HepG2 (cell line): ENCODE data around the gene SND1. TPM values are rescaled to one million over a fixed set of nuclear protein-coding genes. Genes with fewer than 3 reads are reported as not detected.

Experiments
- ATAC-seq: fragments of 200-7000 bp; cut with Tn5 transposase; 3 replicates; pipeline ENCODE4 v1.9.1; 2020; ENCODE audit warnings: mild to moderate bottlenecking, moderate library complexity
- BruUV-seq: library from RNA; stranded (reverse); fragments of 400-500 nt; replicated peaks from 2 replicates; lab custom pipeline; 2021; lab: Mats Ljungman, UMichigan
- CTCF ChIA-PET: fragments of 300-600 bp; formaldehyde crosslinking; extraction: SDS; loops from one replicate; lab custom pipeline; 2021; ENCODE audit warnings: low total read pairs, inconsistent platforms, low intra/inter-chr PET ratio; lab: Yijun Ruan, JAX
- POLR2A ChIA-PET: fragments of 350-600 bp; sonication (Branson Sonifier 250); formaldehyde crosslinking; loops from one replicate; lab custom pipeline; 2020; ENCODE audit warnings: antibody characterized with exemption, inconsistent platforms; lab: Yijun Ruan, JAX
- DNase-seq: peaks from one replicate; pipeline ENCODE4 v3.0.0-alpha.2; 2015; ENCODE audit warnings: low spot score
- FAIRE-seq: peaks from 3 replicates; lab custom pipeline; 2011; peaks lifted over from hg19 to GRCh38; lab: Jason Lieb, UNC
- H2AFZ ChIP-seq: one replicate; pipeline ENCODE4 v1.6.1; 2011; ENCODE audit warnings: low read length, inconsistent platforms
- H3K27ac ChIP-seq: fragments of 300-600 bp; 3 replicates; pipeline ENCODE4 v1.8.0; 2011; ENCODE audit warnings: mixed run types, mild to moderate bottlenecking, mixed read lengths, low read length, inconsistent platforms; ENCODE audit not compliant: insufficient read depth; ENCODE audit errors: extremely low read length
- H3K27me3 ChIP-seq, 2 experiments: fragments of 200-600 bp in 1 of 2; 2 replicates in 1 of 2; 3 replicates in 1 of 2; pipeline versions ENCODE4 v1.6.0 to v1.8.0; 2011; ENCODE audit warnings: low read length in 2 of 2, mild to moderate bottlenecking in 2 of 2, moderate library complexity in 2 of 2, inconsistent platforms in 1 of 2; ENCODE audit not compliant: insufficient read depth in 2 of 2, control insufficient read depth in 1 of 2
- H3K36me3 ChIP-seq, 2 experiments: fragments of 200-600 bp in 1 of 2; replicated peaks in 1 of 2; 2 replicates in 1 of 2; 3 replicates in 1 of 2; pipeline versions ENCODE4 v1.5.1 to v1.8.0; 2011; ENCODE audit warnings: low read length in 2 of 2, inconsistent platforms in 1 of 2; ENCODE audit not compliant: insufficient read depth in 2 of 2, control insufficient read depth in 1 of 2
- H3K4me1 ChIP-seq: 2 replicates; pipeline ENCODE4 v1.5.1; 2012; ENCODE audit warnings: low read length, inconsistent platforms; ENCODE audit not compliant: insufficient read depth
- H3K4me2 ChIP-seq: 2 replicates; pipeline ENCODE4 v1.6.0; 2011; ENCODE audit warnings: low read depth, low read length, inconsistent platforms
- H3K4me3 ChIP-seq, 3 experiments: fragments of 200-600 bp in 1 of 3; sonication (generic), shearing (Covaris generic) in 1 of 3; replicated peaks in 1 of 3; 2 replicates each; pipeline ENCODE4 v1.5.1; 2011 to 2016; ENCODE audit warnings: low read length in 3 of 3, inconsistent platforms in 2 of 3, low read depth in 2 of 3, mild to moderate bottlenecking in 2 of 3, control low read depth in 1 of 3, mixed read lengths in 1 of 3; ENCODE audit not compliant: insufficient read depth in 1 of 3
- H3K79me2 ChIP-seq: one replicate; pipeline ENCODE4 v1.6.1; 2011; ENCODE audit warnings: low read length, inconsistent platforms; ENCODE audit not compliant: insufficient read depth
- H3K9ac ChIP-seq: 2 replicates; pipeline ENCODE4 v1.6.0; 2011; ENCODE audit warnings: mild to moderate bottlenecking, low read depth, low read length, inconsistent platforms; ENCODE audit not compliant: insufficient read depth
- H3K9me3 ChIP-seq: 2 replicates; pipeline ENCODE4 v1.5.1; 2012; ENCODE audit warnings: mild to moderate bottlenecking, low read length
- H4K20me1 ChIP-seq: 2 replicates; pipeline ENCODE4 v1.6.0; 2011; ENCODE audit warnings: inconsistent platforms, mild to moderate bottlenecking, low read length, moderate library complexity; ENCODE audit not compliant: insufficient read depth
- ARNT2 ChIP-seq: sonication (generic); formaldehyde crosslinking; IDR thresholded peaks from 2 replicates; pipeline ENCODE4 v1.8.0; 2022; ENCODE audit warnings: mild to moderate bottlenecking, low read depth, missing genetic modification reagents, moderate library complexity
- CREB3 ChIP-seq: sonication (generic); formaldehyde crosslinking; IDR thresholded peaks from 2 replicates; pipeline ENCODE4 v1.5.0; 2020; ENCODE audit warnings: missing genetic modification reagents
- FOXP1 ChIP-seq, 2 experiments: fragments of 450-650 bp in 1 of 2; IDR thresholded peaks; 2 replicates each; pipeline ENCODE4 v1.6.1; 2017 to 2018; ENCODE audit warnings: antibody characterized with exemption in 1 of 2
- GMEB2 ChIP-seq: IDR thresholded peaks from 2 replicates; pipeline ENCODE4 v1.6.1; 2016; ENCODE audit warnings: missing biosample characterization, missing genetic modification reagents, low read depth
- HES4 ChIP-seq: sonication (generic); formaldehyde crosslinking; IDR thresholded peaks from 2 replicates; pipeline ENCODE4 v1.9.0; 2021; ENCODE audit warnings: mild to moderate bottlenecking, missing genetic modification reagents, borderline replicate concordance
- KMT2A ChIP-seq: sonication (generic); formaldehyde crosslinking; IDR thresholded peaks from 2 replicates; pipeline ENCODE4 v1.4.0; 2020; ENCODE audit warnings: missing genetic modification reagents
- MEIS2 ChIP-seq: sonication (generic); formaldehyde crosslinking; IDR thresholded peaks from 2 replicates; pipeline ENCODE4 v1.9.0; 2021; ENCODE audit warnings: mild to moderate bottlenecking, missing genetic modification reagents
- MIER2 ChIP-seq: IDR thresholded peaks from 2 replicates; pipeline ENCODE4 v1.6.1; 2016; ENCODE audit warnings: missing biosample characterization, missing genetic modification reagents
- MTA1 ChIP-seq: sonication (generic); formaldehyde crosslinking; IDR thresholded peaks from 2 replicates; pipeline ENCODE4 v1.4.0; 2020; ENCODE audit warnings: missing genetic modification reagents, mild to moderate bottlenecking, borderline replicate concordance
- POGZ ChIP-seq: sonication (generic); formaldehyde crosslinking; IDR thresholded peaks from 2 replicates; pipeline ENCODE4 v1.4.0; 2020; ENCODE audit warnings: mild to moderate bottlenecking, missing genetic modification reagents
- TAF1 ChIP-seq: sonication (generic); formaldehyde crosslinking; IDR thresholded peaks from 2 replicates; pipeline ENCODE4 v1.4.0; 2020; ENCODE audit warnings: missing genetic modification reagents
- TBL1XR1 ChIP-seq: fragments of 150-350 bp; IDR thresholded peaks from 2 replicates; pipeline ENCODE4 v1.6.1; 2014; ENCODE audit warnings: borderline replicate concordance, low read length; ENCODE audit not compliant: partially characterized antibody
- ZBTB43 ChIP-seq: sonication (generic); formaldehyde crosslinking; conservative IDR thresholded peaks from 2 replicates; pipeline ENCODE4 v1.4.0; 2020; ENCODE audit warnings: missing genetic modification reagents
- ZFP82 ChIP-seq: sonication (generic); formaldehyde crosslinking; IDR thresholded peaks from 2 replicates; pipeline ENCODE4 v1.5.1; 2020; ENCODE audit warnings: mild to moderate bottlenecking, missing genetic modification reagents, borderline replicate concordance
- ZNF30 ChIP-seq: sonication (generic); formaldehyde crosslinking; IDR thresholded peaks from 2 replicates; pipeline ENCODE4 v1.5.0; 2020; ENCODE audit warnings: mild to moderate bottlenecking, missing genetic modification reagents
- ZNF335 ChIP-seq: sonication (generic); formaldehyde crosslinking; IDR thresholded peaks from 2 replicates; pipeline ENCODE4 v1.4.0; 2020; ENCODE audit warnings: missing genetic modification reagents
- ZNF383 ChIP-seq: sonication (generic); formaldehyde crosslinking; IDR thresholded peaks from 2 replicates; pipeline ENCODE4 v1.4.0; 2020; ENCODE audit warnings: missing genetic modification reagents, mild to moderate bottlenecking, borderline replicate concordance
- ZNF773 ChIP-seq: sonication (generic); formaldehyde crosslinking; IDR thresholded peaks from 2 replicates; pipeline ENCODE4 v1.4.0; 2020; ENCODE audit warnings: missing genetic modification reagents, borderline replicate concordance
- ZNF775 ChIP-seq: sonication (generic); formaldehyde crosslinking; IDR thresholded peaks from 2 replicates; pipeline ENCODE4 v1.4.0; 2020; ENCODE audit warnings: missing genetic modification reagents, mild to moderate bottlenecking, moderate library complexity, borderline replicate concordance
- ZNF883 ChIP-seq: sonication (generic); formaldehyde crosslinking; IDR thresholded peaks from 2 replicates; pipeline ENCODE4 v1.5.1; 2020; ENCODE audit warnings: mild to moderate bottlenecking, missing genetic modification reagents; ENCODE audit errors: not compliant biosample characterization
- WGBS: methylation state at CpG from one replicate; pipeline ENCODE4 v1.1.6; 2017; ENCODE audit warnings: low lambda C conversion rate; 5-methylcytosine and 5-hydroxymethylcytosine counted together
- in situ Hi-C: cut with HindIII; loops from 2 replicates; pipeline ENCODE4 v1.10.0; 2017; ENCODE audit warnings: low pct_unique_long_range_greater_than_20kb; ENCODE audit not compliant: extremely low pct_ligation_motif_present
- intact Hi-C: fragments of 100-400 bp; cut with micrococcal nuclease; formaldehyde crosslinking; loops from one replicate; pipeline ENCODE4 v1.10.0; 2022; ENCODE audit not compliant: unreplicated experiment
- polyA plus RNA-seq, 8 experiments: library from polyadenylated mRNA; depleted of rRNA in 3 of 8; stranded (reverse) in 7 of 8; unstranded in 1 of 8; fragments of >200 nt; fragmentation: Illumina TruSeq in 4 of 8; extraction: Trizol in 4 of 8; gene quantifications; 2 replicates each; pipeline versions ENCODE4 v1.2.1 to v1.2.3, GENCODE V29; 2011 to 2016; ENCODE audit warnings: low read depth in 4 of 8, missing spikeins in 1 of 8, mixed read lengths in 1 of 8; ENCODE audit not compliant: insufficient read depth in 1 of 8
- total RNA-seq, 5 experiments: library from RNA; depleted of rRNA; stranded (reverse); fragments of >200 nt; fragmentation: Illumina TruSeq; extraction: Trizol; gene quantifications; 2 replicates each; pipeline ENCODE4 v1.2.3, GENCODE V29; 2016; ENCODE audit warnings: low read depth in 1 of 5

The SND1 gene
- total and polyA plus RNA-seq, 2 of the 13 experiments (the other 11 are each of a cell fraction or from before 2014, with no cell fraction given): 110 to 182 TPM

- DNase-seq (no peak), ATAC-seq (no peak), FAIRE-seq (no peak)
- no TSS peak for BruUV-seq
- Histone ChIP-seq H3K36me3 (peaks cover 10 to 56% of the 10 kb centered on the region in 2 experiments), H3K27me3 (no peaks in the 10 kb centered on the region), H3K9me3 (no peaks in the 10 kb centered on the region), H3K79me2 (no peaks in the 10 kb centered on the region), H3K4me3 (no peak overlapping the region), H2AFZ (no peak overlapping the region), H3K27ac (no peak overlapping the region), H3K9ac (no peak overlapping the region), H4K20me1 (no peaks in the 10 kb centered on the region), H3K4me1 (no peaks in the 10 kb centered on the region), H3K4me2 (no peak overlapping the region)
- in situ Hi-C loops (no loop called here), intact Hi-C loops (no loop called here)
- TF ChIP-seq ARNT2 (CRISPR knock-in tag): no peak
- no peak for TF ChIP-seq ZNF775 (CRISPR knock-in tag)
- TF ChIP-seq ZNF30: no peak
- no peak for TF ChIP-seq KMT2A
- TF ChIP-seq FOXP1 (IDR thresholded peaks at IDR 0.05): no peak
- no peak for TF ChIP-seq FOXP1 (CRISPR knock-in tag; IDR thresholded peaks at IDR 0.05)
- TF ChIP-seq ZNF773 (CRISPR knock-in tag): no peak
- TF ChIP-seq ZNF383 (CRISPR knock-in tag): no peak
- no peak for TF ChIP-seq CREB3
- no peak for TF ChIP-seq POGZ
- TF ChIP-seq TAF1 (CRISPR knock-in tag): no peak
- TF ChIP-seq ZBTB43 (CRISPR knock-in tag): no peak
- TF ChIP-seq ZNF883 (CRISPR knock-in tag): no peak
- TF ChIP-seq MEIS2 (CRISPR knock-in tag): no peak
- no peak for TF ChIP-seq MTA1 (CRISPR knock-in tag)
- no peak for TF ChIP-seq TBL1XR1
- no peak for TF ChIP-seq ZFP82 (CRISPR knock-in tag)
- TF ChIP-seq HES4: no peak
- no peak for TF ChIP-seq MIER2
- TF ChIP-seq ZNF335 (CRISPR knock-in tag): no peak
- TF ChIP-seq GMEB2 (CRISPR knock-in tag): no peak
- ChIA-PET POLR2A (no interaction called here), CTCF (no interaction called here)
- 100% methylated on average over 2 of the region's 2 CpGs for WGBS
These were observed 192.2 kb downstream of the SND1 start for GRCh38 chr7:127844165-127844564.
